Hepatocyte (in vitro differentiated cells): Measurements from ENCODE around the gene ARMC10.
A peak's percentile ranks its signal among the peaks of the same experiment; 100 is the strongest.

Experiments used
- EZH2phosphoT487 ChIP-seq: fragments of 200-600 bp; sonication (generic); IDR thresholded peaks from one replicate; pipeline ENCODE4 v1.6.1; 2018; ENCODE audit warnings: antibody characterized with exemption, mild to moderate bottlenecking, low read depth, moderate library complexity; ENCODE audit not compliant: unreplicated experiment, severe bottlenecking
- TF ChIP-seq, protein P1 (sequence below): fragments of 200-600 bp; sonication (generic); IDR thresholded peaks from 2 replicates; pipeline ENCODE4 v1.5.1; 2016; ENCODE audit warnings: antibody characterized with exemption, mild to moderate bottlenecking; ENCODE audit not compliant: poor library complexity

DNA sequence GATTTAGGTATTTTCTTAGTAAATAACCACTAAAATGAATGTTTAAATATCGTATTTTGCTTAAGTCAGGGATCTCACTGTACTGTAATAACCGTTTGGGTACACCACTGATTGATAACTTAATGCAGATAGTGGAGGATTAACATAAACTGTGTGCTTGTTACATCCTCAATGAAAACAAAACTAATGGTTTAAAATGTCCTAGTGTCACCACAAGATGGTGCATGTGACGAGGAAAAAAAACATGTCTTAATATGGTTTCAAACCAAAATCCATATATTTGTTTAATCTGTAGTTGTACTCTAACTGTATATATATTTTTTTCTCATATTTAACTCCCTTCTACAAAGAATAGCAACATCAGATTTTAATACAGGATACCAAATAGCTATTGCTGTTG lies 19.2 kb downstream of the ARMC10 start:
- TF ChIP-seq, protein P1, sequence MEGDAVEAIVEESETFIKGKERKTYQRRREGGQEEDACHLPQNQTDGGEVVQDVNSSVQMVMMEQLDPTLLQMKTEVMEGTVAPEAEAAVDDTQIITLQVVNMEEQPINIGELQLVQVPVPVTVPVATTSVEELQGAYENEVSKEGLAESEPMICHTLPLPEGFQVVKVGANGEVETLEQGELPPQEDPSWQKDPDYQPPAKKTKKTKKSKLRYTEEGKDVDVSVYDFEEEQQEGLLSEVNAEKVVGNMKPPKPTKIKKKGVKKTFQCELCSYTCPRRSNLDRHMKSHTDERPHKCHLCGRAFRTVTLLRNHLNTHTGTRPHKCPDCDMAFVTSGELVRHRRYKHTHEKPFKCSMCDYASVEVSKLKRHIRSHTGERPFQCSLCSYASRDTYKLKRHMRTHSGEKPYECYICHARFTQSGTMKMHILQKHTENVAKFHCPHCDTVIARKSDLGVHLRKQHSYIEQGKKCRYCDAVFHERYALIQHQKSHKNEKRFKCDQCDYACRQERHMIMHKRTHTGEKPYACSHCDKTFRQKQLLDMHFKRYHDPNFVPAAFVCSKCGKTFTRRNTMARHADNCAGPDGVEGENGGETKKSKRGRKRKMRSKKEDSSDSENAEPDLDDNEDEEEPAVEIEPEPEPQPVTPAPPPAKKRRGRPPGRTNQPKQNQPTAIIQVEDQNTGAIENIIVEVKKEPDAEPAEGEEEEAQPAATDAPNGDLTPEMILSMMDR, result peak; percentile 33
- no peak for TF ChIP-seq EZH2phosphoT487
